Placental epithelial cell (primary cell): ENCODE data around the gene ERICH6. TPM values are rescaled to one million over a fixed set of nuclear protein-coding genes. Genes with fewer than 3 reads are reported as not detected.

Experiments
- total RNA-seq: library from RNA; depleted of rRNA; stranded (reverse); fragments of >200 nt; gene quantifications from 2 replicates; pipeline ENCODE4 v1.2.3, GENCODE V29; 2012

ERICH6 gene
- 0.33 and 0.39 TPM in 2 replicates for total RNA-seq

DNA sequence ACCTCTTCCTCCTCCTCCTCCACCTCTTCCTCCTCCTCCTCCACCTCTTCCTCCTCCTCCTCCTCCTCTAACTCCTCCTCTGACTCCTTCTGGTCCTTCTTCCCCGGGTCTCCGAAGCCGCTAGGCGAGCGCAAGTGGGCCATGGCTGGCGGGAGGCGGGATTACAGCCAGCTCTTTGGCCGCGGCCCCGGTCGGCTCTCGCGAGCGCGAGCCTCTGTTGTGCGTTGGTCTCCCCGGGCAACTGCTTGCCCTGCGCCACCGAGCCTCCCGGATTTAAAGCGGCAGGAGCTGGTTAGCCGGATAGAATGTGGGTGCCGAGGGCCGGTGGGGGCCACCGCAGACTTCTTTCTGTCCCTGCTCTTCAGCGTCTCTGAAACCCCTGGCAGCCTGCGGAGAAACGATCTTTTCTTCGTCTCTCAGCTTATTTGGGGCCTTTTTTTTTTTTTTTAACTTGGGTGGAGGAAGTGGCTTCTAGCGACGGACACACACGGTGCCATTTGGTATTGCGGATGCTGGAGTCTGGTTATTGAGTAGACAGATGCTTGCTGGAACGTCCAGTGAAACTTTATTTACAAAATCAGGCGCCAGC, at the start of gene ERICH6:
Gene ERICH6, minus strand, starts transcription at position 165 of the 589 bp plus-strand sequence. Its CDS starts 22 bp downstream, at position 143.

Other genes starting within 250 kb of the ERICH6 start
- gene SERP1, start 157.4 kb downstream of the ERICH6 start, total RNA-seq: 203 and 212 TPM in 2 replicates
- gene EIF2A, start 157.1 kb downstream of the ERICH6 start, total RNA-seq: 177 and 229 TPM in 2 replicates
- 65.6 and 248 TPM in 2 replicates for gene SELENOT, start 100.6 kb downstream of the ERICH6 start, total RNA-seq
- 86.0 and 97.5 TPM in 2 replicates for gene SIAH2, start 59.2 kb upstream of the ERICH6 start, total RNA-seq
- not detected in 2 replicates for gene MINDY4B, start 201.5 kb upstream of the ERICH6 start, total RNA-seq